AG10803 (cell line): ENCODE measurements around the gene LSM3.

Experiments used
- DNase-seq: peaks from one replicate; pipeline ENCODE4 v3.0.0; 2010; ENCODE audit warnings: low read depth
- H3K4me3 ChIP-seq: 2 replicates; pipeline ENCODE4 v1.5.1; 2011; ENCODE audit warnings: mild to moderate bottlenecking, low read length, control low read depth
- CTCF ChIP-seq: conservative IDR thresholded peaks from 2 replicates; pipeline ENCODE4 v1.5.1; 2011; ENCODE audit warnings: mild to moderate bottlenecking, low read length, control low read depth, inconsistent platforms

LSM3 gene

GRCh38 chr3:14248849-14249523 is 70.4 kb downstream of the LSM3 start:
- DNase-seq: no peak
- H3K4me3 ChIP-seq: no peak overlapping the region
- TF ChIP-seq CTCF: no peak
